ELF-1 (cell line): ENCODE data around the gene ST14.
A peak's percentile ranks its signal among the peaks of the same experiment; 100 is the strongest.

Experiments used
- DNase-seq: peaks from one replicate; pipeline ENCODE4 v3.0.0-alpha.2; 2016; ENCODE audit warnings: low read depth, low spot score

ST14 gene

DNA sequence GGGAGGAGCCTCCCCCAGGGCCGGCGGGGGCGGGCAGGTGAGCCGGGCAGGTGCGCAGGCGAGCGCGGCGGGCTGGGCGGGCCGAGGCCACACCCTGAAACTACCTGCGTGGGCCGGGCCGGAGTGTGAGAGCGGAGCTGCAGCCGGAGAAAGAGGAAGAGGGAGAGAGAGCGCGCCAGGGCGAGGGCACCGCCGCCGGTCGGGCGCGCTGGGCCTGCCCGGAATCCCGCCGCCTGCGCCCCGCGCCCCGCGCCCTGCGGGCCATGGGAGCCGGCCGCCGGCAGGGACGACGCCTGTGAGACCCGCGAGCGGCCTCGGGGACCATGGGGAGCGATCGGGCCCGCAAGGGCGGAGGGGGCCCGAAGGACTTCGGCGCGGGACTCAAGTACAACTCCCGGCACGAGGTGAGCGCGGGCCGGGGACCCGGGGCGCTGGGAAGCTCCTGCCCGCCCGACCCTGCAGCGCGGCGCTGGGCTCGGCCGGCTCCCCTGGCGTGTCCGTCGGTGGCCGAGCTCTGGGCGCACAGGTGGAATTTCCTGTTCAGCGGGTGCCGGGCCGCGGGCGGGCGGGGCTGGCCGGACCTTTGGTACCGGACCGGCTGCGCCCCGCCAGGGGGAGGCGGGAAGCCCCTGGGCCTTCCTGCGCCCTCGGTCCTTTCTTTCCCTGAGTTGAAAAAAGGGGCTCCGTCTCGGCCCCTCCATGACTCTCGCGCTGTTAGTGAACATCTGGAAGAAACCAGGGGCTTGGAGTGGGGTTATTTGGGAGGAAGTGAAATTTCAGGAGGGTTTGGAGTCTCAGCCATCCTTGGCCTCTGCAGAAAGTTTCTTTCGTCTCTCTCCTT, at the start of gene ST14:
TSS of gene ST14 (plus strand) at position 126 of the 841 bp plus-strand sequence. CDS start at position 324, 198 bp downstream.
- peak; percentile 47 for DNase-seq

DNA sequence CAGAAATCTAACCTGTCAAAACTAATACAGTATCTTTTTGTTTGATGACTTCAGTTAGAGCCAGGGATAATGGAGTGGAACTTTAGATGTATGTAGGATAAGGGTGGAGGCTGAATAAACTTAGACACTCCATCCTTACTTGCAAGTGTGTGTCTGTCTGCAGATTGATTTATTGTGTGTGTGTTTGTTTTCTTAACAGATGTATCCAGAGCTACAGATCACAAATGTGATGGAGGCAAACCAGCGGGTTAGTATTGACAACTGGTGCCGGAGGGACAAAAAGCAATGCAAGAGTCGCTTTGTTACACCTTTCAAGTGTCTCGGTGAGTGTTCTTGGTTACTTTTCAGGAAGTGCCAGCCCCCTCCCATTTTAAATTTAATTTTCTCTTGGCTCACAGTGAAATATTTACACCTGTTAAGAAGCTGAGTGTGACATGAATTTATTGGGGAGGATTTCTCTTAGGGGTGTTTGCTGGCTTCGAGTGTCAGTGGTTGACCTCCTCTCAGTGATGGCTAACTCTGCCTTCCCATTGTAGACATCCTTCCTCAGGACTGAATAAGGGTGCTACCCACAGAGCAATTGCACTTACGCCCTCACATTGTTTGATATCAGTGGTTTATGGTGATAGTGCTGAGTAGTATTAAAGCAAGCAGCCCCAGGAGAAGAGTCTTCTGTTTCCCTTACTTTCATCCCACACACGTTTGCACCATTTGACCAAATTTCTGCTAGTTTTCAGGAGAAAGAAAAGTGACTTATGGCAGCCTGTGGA, 49.1 kb upstream of the ST14 start:
- DNase-seq = no peak

DNA sequence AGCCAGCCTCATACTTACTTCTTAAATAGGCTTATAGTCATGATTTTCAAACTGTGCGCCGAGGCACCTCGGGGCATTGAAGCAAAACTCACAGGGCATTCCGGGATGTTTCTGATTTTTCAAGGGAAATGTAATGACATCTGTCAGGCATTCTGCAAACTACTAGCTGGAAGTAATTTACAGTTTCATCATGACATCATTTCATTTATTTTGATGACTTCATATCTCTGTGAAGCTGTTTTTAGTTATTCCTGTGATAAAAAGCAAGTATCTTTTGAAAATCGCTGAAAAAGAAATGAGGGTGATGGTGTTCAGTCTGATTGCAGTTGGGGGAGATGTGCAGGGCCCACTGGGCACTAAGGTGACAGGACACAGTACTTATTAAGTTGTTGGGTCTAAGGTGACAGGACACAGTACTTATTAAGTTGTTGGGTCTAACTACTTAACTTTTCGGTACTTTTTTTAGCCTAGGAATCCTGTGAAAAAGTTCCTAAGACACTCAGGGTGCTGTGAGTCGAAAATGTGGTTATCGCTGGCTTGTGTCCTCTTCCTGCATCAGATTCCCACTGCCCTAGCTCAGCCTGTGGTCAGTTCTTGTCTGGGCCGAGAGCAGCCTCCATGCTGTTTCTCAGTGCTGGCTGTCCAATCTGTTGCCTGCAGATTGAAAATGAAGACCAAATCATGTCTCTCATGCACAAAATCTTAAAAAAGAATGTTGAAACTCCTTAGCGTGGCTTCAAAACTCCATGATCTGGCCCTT, 47.3 kb upstream of the ST14 start:
- DNase-seq = no peak

DNA sequence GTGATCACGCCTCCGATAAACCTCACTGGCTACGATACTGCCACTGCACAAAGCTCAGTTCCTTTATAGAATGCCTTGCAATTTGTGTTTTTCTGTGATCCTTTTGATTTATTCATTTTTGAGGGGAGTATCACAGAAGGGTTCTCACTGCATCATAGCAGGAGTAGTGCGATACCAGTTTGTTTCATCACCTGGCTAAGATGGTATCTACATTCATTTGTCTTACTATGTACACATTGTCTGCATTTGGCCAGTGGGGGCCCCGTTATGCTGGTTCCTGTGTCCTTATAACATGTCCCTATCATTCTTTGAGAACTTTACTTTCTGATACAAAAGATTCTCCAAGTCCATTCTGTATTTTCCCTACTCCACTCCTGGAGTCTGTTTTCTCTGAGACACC, 45.3 kb upstream of the ST14 start:
- no peak for DNase-seq

DNA sequence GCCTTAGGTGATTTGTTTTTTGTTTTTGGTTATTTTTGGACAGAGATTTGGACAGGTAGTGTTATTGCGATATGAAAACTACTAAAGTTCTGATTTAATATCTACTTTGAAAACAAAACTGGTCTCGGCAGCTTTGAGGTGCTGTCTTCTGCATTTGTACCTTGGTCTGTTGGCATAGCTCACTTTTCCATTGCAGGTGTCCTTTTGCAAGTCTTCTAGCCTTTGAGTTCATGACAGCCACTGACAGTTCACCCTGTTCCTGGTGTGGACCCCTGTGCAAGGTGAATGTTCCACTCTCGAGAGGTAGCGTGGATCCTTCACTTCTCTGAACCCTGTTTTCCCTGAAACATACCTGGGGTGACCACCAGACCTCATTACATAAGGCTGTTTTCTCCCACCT, 44.9 kb upstream of the ST14 start:
- DNase-seq = no peak

DNA sequence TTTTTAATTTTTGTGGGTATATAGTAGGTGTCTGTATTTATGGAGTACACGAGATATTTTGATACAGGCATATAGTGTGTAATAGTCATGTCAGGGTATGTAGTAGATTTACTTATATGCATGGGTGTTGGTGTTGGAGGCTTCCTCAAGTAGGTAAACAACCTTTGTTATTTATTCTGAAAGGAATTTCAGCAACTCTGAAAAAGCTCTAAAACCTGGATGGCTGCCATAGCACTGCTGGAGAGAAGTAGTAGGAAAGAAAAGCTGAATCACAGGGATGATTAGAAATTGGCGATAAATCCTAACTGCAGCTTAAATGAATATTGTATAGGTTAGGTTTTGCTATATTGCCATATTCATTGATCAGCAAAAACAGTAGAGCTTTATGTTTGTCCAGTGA, 44.4 kb upstream of the ST14 start:
- DNase-seq = no peak

DNA sequence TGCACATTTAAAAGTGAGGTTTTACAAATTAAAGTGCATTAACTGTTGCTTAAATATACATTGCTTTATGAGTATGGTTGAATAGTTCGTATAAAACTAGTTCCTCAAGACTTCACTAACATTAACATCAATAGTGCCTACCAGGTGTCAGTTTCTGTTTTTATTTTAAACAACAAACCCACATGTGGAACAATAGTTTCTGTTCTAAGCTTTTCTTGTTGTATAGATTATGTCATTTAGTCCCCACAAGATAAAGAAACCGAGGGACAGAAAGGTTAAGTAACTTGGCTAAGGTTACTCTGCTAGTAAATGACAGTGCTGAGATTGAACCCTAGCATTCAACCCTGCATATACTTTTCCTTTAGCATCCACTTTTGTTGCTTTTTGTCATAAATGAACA, 41.4 kb upstream of the ST14 start:
- DNase-seq = no peak

DNA sequence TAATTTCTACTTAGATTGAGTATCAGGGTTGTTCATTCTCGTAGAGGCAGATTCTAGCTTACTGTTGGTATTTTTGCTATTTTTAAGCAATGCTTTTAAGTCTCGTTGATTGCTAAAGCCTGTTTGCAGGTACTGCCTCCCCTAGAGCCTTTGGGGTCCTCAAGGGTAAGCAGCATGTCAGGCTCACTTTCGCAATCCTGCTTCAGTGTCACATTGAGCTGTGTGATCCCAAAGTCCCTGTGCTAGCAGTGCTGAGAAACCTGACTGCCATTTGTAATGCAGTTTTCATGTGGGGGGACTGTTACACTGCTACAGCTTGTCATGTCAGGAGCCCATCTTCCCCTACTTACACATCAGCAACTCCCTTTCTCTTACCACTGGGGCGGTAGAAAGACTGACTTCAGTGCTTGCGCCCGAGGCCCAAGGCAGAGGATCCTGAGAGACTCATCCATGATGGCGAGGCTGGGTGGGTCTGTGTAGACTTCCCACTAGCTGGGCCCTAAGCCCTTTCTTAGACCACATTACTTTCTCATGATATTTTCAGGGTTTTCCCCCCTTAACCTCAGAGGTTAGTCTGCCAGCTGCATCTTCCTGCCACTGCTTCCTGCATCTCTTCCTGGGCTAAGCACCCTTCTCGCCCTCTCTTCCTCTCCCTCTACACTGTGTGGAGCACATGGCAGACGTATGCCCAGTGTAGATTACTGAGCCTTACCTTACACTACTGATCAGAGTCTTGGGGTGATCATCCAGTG, 40.8 kb upstream of the ST14 start:
- no peak for DNase-seq

DNA sequence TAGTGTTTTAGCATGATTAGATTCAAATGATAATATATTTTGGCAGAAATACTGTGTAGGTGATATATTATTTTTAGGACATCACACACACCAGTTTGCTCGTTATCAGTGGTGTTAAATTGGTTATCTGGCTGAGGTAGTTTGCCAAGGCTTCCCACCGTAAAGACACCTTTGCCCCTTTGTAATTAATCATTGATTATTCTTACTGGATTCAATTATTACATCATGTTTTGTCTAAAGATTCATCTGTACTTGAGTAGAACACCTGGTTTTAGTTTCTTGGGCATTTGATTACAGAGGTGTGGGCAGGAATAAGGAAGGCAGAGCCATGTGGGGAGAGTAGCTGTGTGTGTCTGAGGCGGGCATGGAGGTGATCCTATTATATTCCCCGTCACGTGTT, 39.5 kb upstream of the ST14 start:
- no peak for DNase-seq

DNA sequence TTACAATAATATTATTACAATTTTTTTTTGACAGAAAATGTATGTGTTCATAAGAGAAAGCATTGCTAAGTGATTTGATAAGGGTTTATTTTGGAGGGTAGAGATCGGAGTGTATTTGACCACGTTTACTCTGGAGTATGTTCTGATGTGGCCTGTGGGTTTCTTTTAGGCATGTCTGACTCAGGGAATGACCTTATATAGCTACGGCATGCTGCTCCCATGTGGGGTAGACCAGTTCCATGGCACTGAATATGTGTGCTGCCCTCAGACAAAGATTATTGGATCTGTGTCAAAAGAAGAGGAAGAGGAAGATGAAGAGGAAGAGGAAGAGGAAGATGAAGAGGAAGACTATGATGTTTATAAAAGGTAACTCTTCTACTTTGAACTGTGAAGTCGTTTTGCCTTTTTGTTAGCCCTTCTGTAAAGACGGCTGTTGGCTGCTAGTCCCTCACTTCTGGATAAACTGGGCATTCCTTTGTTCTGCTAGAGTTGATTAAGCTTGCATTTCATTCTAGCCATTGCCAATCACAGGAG, 38.1 kb upstream of the ST14 start:
- no peak for DNase-seq

DNA sequence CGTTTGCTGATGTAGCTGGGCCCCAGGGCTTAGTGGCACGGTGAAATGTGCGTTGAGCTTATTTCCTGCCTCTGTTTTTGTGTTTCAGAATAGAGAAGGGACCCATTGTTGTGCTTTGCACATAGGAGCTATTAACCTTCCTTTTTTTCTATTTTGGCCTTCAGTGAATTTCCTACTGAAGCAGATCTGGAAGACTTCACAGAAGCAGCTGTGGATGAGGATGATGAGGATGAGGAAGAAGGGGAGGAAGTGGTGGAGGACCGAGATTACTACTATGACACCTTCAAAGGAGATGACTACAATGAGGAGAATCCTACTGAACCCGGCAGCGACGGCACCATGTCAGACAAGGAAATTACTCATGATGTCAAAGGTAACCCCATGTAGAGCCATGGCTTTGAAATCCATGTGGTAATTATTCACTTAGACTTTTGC, 37.4 kb upstream of the ST14 start:
- no peak for DNase-seq

DNA sequence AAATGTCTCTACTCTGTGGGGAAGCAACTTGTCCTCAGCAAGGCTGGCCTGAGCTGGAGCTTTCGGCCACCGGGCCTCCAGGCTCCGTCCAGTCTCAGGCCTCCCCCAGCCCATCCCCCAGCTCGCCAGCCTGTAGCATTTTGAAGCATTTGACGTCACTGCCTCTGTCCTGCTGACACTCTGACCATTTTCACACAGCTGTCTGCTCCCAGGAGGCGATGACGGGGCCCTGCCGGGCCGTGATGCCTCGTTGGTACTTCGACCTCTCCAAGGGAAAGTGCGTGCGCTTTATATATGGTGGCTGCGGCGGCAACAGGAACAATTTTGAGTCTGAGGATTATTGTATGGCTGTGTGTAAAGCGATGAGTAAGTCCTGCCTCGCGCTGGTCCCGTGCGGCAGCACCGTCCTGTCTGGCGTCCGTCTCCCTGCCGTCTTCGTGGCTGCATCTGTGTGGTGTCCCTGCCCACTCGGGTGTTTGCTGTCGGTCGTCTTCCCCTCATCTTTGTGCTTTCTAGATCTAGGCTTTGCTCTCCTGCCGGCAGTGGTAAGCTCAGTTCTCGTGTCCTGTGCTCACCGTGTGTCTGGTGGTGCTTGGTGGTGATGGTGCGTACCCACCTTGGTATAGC, 36.1 kb upstream of the ST14 start:
- DNase-seq = no peak

DNA sequence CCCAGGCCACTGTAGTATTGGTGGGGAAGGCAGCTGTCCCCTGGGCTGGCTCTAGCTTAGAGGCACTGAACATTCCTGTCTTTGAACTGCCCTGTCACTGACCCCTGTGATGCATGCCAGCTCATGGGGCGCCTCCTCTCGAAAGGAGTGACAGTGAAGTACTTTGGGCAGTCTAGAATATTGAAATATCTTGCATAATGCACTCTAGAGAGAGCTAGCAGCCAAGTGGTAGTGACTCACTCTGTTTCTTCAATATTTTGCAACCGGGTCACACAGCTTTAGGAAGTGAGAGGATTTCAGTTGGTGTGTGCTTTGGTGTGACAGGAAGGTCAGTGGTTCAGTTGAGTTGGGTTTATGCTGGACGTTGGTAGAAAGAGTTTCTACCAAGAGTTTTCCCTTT, 35.5 kb upstream of the ST14 start:
- no peak for DNase-seq

DNA sequence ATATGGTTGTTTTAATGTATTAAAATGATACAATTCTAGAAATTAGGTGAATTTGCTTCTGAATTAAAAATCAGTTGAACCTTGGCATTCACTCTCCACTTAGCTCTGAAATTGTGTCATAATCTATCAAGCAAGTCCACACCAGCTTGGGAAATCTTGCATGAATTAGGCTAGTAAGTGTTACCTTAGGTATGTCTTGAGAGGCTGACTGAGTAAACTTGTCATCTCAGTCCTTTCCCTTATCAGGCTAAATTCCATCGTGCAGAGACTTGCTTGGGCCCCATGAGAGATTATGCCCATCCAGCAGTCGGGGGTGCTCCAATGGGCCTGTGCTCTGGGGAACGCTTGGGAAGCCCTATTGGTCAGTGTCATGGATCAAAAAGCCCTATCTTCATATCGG, 33.9 kb upstream of the ST14 start:
- no peak for DNase-seq

DNA sequence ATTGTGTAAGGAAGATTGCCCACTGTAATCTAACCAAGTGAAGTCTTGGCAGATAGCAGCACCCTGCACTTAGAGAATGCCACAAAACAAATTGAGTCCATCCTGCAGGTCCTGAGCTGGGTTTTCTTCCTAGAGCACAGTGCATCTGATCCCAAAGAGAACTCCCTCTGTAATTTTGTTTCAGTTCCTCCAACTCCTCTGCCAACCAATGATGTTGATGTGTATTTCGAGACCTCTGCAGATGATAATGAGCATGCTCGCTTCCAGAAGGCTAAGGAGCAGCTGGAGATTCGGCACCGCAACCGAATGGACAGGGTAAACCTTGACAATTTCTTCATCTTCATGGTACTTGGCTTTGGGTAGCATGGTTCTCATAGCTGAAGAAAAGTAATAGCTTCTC, 33.1 kb upstream of the ST14 start:
- no peak for DNase-seq

DNA sequence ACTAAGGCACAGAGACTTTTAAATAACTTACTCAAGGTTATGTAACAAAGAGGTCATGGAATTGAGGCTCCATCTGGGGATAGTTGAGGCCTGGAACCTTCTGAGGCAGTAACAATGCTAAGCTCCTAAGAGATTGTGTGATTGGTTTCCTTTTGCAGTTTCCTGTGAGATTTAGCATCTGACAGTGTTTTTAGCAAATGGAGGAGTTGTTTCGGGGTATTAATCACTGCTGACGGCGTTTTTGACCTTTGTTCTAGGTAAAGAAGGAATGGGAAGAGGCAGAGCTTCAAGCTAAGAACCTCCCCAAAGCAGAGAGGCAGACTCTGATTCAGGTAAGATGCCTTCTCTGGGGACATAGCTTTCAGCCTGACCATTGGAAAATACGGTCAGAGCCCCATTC, 32.1 kb upstream of the ST14 start:
- DNase-seq = no peak

DNA sequence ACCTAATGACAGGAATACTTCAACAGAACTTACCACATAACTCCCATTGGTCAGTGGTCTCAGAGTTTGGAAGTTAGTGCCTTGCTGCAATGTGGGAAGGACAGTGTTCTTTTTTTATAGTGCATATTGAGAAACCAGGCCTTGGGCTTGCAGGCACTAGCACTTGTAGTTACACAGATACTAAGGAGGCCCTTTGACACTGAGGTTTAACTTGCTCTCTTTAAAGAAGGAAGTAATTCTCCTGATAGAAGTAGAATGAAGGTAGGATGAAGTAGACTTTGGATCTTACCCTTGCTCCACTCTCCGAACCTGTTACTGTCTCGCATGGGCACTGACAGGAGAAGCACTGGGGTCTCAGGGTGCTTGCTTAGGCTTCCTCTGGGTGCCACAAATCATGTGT, 31.0 kb upstream of the ST14 start:
- no peak for DNase-seq

DNA sequence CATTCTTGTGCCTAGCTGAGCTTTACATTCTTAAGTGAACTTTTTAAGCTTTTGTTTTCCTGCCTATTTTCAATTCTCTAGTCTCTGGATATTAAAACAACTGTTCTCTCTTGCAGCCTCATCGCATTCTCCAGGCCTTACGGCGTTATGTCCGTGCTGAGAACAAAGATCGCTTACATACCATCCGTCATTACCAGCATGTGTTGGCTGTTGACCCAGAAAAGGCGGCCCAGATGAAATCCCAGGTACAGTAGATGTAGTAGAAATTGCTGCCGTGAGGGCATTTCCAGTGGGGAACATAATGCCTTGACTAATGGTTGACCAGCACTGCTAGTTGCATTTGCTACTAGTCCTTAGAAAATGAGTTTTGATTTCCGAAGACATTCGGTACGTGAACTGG, 29.7 kb upstream of the ST14 start:
- no peak for DNase-seq

DNA sequence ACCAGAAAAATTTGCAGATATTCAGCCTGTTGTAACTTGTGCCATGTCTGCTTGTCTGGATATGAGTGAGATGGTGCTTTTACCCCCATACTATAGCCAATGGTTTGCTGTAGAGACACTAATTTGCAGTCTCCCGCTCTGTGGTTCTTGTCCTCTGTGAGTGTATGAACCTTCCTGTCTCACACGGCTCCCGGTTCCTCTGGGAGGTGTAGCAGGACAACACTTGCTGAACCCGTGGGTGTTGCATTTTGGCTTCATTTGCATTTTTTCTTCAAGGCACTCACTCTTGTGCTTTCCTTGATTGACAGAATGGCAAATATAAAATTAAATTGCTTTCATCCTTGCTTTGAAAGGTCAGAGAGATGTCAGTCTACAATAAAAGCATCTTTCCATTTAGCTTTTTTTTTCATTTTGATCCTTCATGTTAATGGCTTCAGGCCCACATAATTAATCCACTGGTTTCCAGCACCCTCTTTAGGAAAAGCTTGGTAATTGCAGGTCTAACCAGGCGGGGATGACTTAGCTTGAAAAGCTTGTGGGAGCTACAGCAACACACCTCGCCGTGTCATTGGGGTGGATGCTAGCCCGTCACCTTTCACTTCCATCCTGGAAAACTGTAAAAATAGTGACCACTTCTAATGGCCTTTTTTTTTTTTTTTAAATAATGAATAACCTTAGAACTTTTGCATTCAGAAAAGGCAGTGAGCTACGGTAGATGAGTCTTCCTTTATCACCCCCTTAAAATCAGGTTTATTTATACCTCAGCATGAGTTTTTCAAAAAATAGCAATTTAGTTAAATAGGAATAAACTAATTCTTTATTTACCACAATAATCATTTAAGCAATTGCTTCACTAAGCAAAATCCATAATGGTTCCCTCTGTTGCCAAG, 27.4 kb upstream of the ST14 start:
- peak; percentile 65 for DNase-seq

DNA sequence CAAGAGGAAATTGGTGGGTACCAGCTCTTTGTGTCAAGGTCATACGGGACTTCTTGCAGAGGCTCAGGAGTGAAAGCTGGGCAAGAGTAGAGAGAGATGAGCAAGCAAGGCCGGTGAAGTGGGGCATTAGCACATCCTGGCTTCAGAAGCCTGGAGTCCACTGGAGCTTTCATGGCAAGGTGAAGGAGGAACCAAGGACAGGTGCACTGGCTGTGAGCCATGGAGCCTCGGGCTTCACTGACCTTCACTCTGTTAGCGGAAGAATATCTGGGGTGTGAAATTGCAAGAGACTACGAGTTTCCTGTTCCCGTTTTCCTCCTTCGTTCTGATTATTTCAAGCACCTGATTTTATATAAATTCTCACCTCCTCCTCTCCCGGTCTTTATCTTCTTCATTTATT, 25.9 kb upstream of the ST14 start:
- no peak for DNase-seq
